SU-DHL-6 (cell line): ENCODE measurements around the gene CIRBP.
A peak's percentile ranks its signal among the peaks of the same experiment; 100 is the strongest.

Experiments
- H2AFZ ChIP-seq: fragments of 200-600 bp; sonication (generic); 2 replicates; pipeline ENCODE4 v1.6.1; 2014; ENCODE audit warnings: low read depth, mild to moderate bottlenecking, moderate library complexity, mixed read lengths, antibody characterized with exemption, low read length; ENCODE audit not compliant: severe bottlenecking
- H3F3A ChIP-seq: fragments of 200-600 bp; shearing (Covaris generic); 2 replicates; pipeline ENCODE4 v1.6.0; 2016; ENCODE audit warnings: antibody characterized with exemption, mild to moderate bottlenecking; ENCODE audit not compliant: insufficient read depth
- H3K27ac ChIP-seq: fragments of 200-600 bp; sonication (generic); 2 replicates; pipeline ENCODE4 v1.5.1; 2016; ENCODE audit warnings: low read depth, mild to moderate bottlenecking, low read length, moderate library complexity, mixed read lengths
- H3K27me3 ChIP-seq: fragments of 200-600 bp; sonication (generic), shearing (Covaris generic); 2 replicates; pipeline ENCODE4 v1.6.0; 2014; ENCODE audit warnings: mild to moderate bottlenecking, low read length
- H3K36me3 ChIP-seq: fragments of 200-600 bp; sonication (generic); 2 replicates; pipeline ENCODE4 v1.6.1; 2014; ENCODE audit warnings: mild to moderate bottlenecking, low read length, mixed read lengths
- H3K4me2 ChIP-seq: fragments of 300-600, 200-600 bp; shearing (Covaris generic), sonication (generic); 2 replicates; pipeline ENCODE4 v1.6.0; 2014; ENCODE audit warnings: low read length, low read depth, mild to moderate bottlenecking; ENCODE audit not compliant: poor library complexity, severe bottlenecking
- H3K4me3 ChIP-seq: fragments of 200-600 bp; sonication (generic); 2 replicates; pipeline ENCODE4 v1.5.1; 2014; ENCODE audit warnings: antibody characterized with exemption, low read length, mild to moderate bottlenecking, mixed read lengths; ENCODE audit not compliant: insufficient read depth, poor library complexity, severe bottlenecking
- H3K79me2 ChIP-seq: fragments of 200-600 bp; sonication (generic); 2 replicates; pipeline ENCODE4 v1.6.1; 2014; ENCODE audit warnings: mild to moderate bottlenecking, low read length, moderate library complexity; ENCODE audit not compliant: insufficient read depth
- H3K9ac ChIP-seq: fragments of 200-600 bp; sonication (generic); 2 replicates; pipeline ENCODE4 v1.7.0; 2014; ENCODE audit warnings: mild to moderate bottlenecking, low read length
- H3K9me2 ChIP-seq: fragments of 200-600 bp; sonication (generic); replicated peaks from 2 replicates; pipeline ENCODE4 v1.6.1; 2014; ENCODE audit warnings: low read length; ENCODE audit not compliant: insufficient read depth
- H3K9me3 ChIP-seq: fragments of 200-600 bp; sonication (generic); 2 replicates; pipeline ENCODE4 v1.6.1; 2014; ENCODE audit warnings: low read length, mixed read lengths; ENCODE audit not compliant: insufficient read depth
- H4K20me1 ChIP-seq: fragments of 200-600 bp; sonication (generic); 2 replicates; pipeline ENCODE4 v1.6.1; 2014; ENCODE audit warnings: low read depth, mild to moderate bottlenecking, antibody characterized with exemption, low read length, moderate library complexity, mixed read lengths
- EZH2phosphoT487 ChIP-seq: fragments of 200-600 bp; sonication (generic), shearing (Covaris generic); conservative IDR thresholded peaks from 2 replicates; pipeline ENCODE4 v1.6.1; 2018; ENCODE audit warnings: mild to moderate bottlenecking, antibody characterized with exemption, low read length, moderate library complexity, mixed read lengths
- TF ChIP-seq, protein P1 (sequence below): fragments of 200-600 bp; sonication (generic); IDR thresholded peaks from one replicate; pipeline ENCODE4 v1.5.1; 2017; ENCODE audit warnings: antibody characterized with exemption, mild to moderate bottlenecking, low read length, moderate library complexity; ENCODE audit not compliant: insufficient read depth, poor library complexity, severe bottlenecking

Gene CIRBP

DNA sequence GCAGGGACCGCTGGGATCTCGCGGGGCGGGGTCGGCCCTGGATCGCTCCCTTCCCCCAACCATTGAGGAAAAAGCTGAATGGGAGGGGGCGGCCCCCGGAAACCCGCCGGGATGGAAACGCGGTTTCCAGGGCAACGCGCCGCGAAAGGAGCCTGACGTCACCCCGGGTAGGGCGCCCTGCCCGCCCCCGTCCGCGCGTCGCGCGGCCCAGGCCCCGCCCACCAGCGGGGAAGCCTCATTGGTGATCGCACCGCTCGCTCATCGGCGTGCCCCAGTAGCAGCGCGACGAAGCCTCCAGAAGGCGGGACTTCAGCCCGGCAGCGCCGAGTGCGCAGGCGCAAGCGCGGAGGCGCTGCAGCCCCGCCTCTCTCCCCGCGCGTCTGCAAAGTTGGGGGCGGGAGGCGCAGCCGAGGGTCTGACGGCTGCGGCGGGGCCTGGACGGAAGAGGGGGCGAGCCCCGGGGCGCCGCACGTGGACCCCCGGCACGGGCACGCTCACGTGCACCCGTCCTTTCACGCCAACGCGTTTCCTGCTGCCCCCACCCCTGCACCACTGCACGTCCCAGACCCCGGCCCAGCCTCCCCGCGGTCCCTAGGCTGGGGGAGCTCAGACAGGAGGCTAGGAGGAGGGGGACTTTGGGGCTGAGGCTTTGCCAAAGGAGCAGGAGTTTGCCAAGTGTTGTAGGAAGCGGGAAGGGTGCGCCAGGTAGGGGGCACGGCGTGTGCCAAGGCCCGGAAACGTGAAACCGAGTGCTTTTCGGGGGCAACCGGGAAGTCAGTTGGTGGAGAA lies 8.2 kb upstream of the CIRBP start:
- H4K20me1 ChIP-seq: no peaks in the 10 kb centered on the region
- H3K4me3 ChIP-seq: peak overlapping the region; percentile 84
- H3K4me2 ChIP-seq: peak overlapping the region; percentile 91
- no peaks in the 10 kb centered on the region for H3K27me3 ChIP-seq
- peak overlapping the region; percentile 90 for H3K9ac ChIP-seq
- H3K79me2 ChIP-seq: no peaks in the 10 kb centered on the region
- no peaks in the 10 kb centered on the region for H3K9me2 ChIP-seq
- H3K9me3 ChIP-seq: no peaks in the 10 kb centered on the region
- TF ChIP-seq, protein P1, sequence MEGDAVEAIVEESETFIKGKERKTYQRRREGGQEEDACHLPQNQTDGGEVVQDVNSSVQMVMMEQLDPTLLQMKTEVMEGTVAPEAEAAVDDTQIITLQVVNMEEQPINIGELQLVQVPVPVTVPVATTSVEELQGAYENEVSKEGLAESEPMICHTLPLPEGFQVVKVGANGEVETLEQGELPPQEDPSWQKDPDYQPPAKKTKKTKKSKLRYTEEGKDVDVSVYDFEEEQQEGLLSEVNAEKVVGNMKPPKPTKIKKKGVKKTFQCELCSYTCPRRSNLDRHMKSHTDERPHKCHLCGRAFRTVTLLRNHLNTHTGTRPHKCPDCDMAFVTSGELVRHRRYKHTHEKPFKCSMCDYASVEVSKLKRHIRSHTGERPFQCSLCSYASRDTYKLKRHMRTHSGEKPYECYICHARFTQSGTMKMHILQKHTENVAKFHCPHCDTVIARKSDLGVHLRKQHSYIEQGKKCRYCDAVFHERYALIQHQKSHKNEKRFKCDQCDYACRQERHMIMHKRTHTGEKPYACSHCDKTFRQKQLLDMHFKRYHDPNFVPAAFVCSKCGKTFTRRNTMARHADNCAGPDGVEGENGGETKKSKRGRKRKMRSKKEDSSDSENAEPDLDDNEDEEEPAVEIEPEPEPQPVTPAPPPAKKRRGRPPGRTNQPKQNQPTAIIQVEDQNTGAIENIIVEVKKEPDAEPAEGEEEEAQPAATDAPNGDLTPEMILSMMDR: no peak
- TF ChIP-seq EZH2phosphoT487: no peak
- peak overlapping the region; percentile 91 for H3K27ac ChIP-seq
- H3F3A ChIP-seq: peaks cover 69% of the 10 kb centered on the region
- no peaks in the 10 kb centered on the region for H3K36me3 ChIP-seq
- H2AFZ ChIP-seq: no peak overlapping the region

DNA sequence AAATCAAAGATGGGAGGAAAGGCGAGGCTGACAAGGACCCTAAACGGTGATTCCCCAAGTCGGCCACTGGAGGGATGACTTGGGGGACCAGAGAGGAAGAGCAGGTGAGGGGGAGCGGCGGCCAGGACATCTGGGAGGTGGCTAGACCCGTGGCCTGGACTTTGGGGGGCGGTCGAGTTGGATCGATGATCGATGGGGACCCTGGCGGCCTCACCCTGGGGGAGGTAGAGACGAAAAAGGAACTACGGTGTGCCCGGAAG lies 7.7 kb upstream of the CIRBP start:
- H3F3A ChIP-seq: peaks cover 72% of the 10 kb centered on the region
- H3K4me3 ChIP-seq: peak overlapping the region; percentile 84
- H2AFZ ChIP-seq: no peak overlapping the region
- no peaks in the 10 kb centered on the region for H3K36me3 ChIP-seq
- no peaks in the 10 kb centered on the region for H3K79me2 ChIP-seq
- TF ChIP-seq, protein P1: no peak
- no peak for TF ChIP-seq EZH2phosphoT487
- no peaks in the 10 kb centered on the region for H3K9me3 ChIP-seq
- peak overlapping the region; percentile 90 for H3K9ac ChIP-seq
- H3K27ac ChIP-seq: peak overlapping the region; percentile 86
- no peaks in the 10 kb centered on the region for H4K20me1 ChIP-seq
- H3K27me3 ChIP-seq: no peaks in the 10 kb centered on the region
- H3K4me2 ChIP-seq: peak overlapping the region; percentile 91
- no peaks in the 10 kb centered on the region for H3K9me2 ChIP-seq

DNA sequence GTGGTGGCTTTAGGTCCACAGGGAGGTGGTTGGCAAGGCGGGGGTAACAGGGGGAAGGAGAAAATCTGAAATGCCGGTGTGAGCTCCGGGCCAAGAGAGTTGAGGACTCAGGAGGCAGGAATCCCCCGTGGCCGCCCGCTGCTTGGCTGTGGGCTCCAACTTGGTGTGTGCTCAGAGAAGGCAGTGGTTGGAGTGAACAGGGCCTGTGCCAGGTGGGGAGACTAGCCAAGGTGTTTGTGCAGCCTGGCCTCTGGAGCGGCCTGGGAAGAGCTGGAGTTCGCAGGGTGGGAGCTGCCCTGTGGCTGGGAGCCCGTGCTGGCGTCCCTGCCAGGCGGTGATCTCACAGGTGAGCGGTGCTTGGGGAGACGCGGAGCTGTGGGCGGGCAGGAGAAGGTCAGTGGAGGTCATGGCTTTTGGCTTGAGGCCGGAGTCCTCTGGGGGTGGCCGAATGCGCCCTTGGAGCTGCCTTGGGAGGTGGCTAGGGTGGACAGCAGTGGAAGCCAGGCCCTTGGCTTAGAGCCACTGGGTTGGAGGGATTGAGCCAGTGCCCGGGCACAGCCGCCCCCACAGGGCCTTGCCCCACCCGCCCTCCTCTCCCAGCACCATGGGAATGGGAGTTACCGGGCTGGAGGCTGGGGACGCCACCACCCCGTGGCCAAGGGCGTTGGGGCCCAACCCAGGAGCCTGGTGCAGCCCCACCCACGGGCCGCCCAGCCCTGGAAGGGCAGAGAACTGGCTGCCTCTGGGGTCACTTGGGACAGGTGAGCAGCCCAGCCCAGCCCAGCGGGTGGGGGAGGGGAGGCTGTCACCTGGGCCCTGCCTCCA lies 7.1 kb upstream of the CIRBP start:
- Histone ChIP-seq H3K9me3 (no peaks in the 10 kb centered on the region), H3K4me2 (peak overlapping the region; percentile 91), H3K9me2 (no peaks in the 10 kb centered on the region), H3K9ac (peak overlapping the region; percentile 90), H3F3A (peaks cover 72% of the 10 kb centered on the region), H3K79me2 (no peaks in the 10 kb centered on the region), H3K27me3 (no peaks in the 10 kb centered on the region), H2AFZ (no peak overlapping the region), H3K36me3 (no peaks in the 10 kb centered on the region), H3K27ac (peak overlapping the region; percentile 86), H3K4me3 (peak overlapping the region; percentile 84), H4K20me1 (no peaks in the 10 kb centered on the region)
- TF ChIP-seq, protein P1: no peak
- TF ChIP-seq EZH2phosphoT487: no peak
